Measurements from ENCODE around the gene POLE. TPM values are rescaled to one million over a fixed set of nuclear protein-coding genes. Genes with fewer than 3 reads are reported as not detected.

Gene POLE
- total RNA-seq, 2 donors from 2014 or later = 12.5 to 36.9 TPM

DNA sequence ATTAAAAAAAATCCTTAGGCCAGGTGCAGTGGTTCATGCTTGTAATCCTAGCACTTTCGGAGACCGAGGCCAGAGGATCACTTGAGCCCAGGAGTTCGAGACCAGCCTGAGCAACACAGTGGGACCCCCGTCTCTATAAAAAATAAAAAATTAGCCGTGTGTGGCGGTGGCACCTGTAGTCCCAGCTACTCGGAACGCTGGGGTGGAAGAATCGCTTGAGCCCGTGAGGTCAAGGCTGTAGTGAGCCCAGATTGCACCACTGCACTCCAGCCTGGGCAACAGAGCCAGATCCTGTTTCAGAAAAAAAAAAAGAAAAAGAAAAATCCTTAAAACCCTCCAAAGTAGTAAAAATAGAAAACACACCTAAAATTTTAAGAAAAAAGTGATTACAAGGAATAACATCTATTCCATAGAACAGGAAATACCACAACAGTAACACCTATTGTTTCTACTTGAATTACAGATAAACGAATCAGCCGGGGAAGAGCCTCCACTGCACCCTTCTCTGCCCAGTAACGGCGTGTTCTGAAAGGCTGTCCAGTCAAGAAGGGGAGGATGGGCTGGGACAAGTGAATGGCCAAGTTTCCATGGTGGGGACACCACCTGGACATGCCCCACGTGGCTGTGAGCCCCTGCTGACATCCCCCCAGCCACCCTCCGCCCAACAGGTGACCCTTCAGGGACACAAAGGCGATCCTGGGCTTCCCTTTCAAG is 17.8 kb downstream of the POLE start:
- Histone ChIP-seq H3K9me3 (no peaks in the 10 kb centered on the region), H3K4me1 (no peaks in the 10 kb centered on the region), H3K27ac (no peak overlapping the region), H3K36me3 (replicated peaks in 1 of 2; ENCODE audit: insufficient read depth in 1 of 2, low read depth in 2 of 2) (peaks cover 0 to 20% of the 10 kb centered on the region in 2 donors), H3K27me3 (no peaks in the 10 kb centered on the region), H3K4me3 (no peak overlapping the region)
- WGBS, 2 donors = 91 to 93% methylated on average over 17 of the region's 17 CpGs
- TF ChIP-seq, protein P1, sequence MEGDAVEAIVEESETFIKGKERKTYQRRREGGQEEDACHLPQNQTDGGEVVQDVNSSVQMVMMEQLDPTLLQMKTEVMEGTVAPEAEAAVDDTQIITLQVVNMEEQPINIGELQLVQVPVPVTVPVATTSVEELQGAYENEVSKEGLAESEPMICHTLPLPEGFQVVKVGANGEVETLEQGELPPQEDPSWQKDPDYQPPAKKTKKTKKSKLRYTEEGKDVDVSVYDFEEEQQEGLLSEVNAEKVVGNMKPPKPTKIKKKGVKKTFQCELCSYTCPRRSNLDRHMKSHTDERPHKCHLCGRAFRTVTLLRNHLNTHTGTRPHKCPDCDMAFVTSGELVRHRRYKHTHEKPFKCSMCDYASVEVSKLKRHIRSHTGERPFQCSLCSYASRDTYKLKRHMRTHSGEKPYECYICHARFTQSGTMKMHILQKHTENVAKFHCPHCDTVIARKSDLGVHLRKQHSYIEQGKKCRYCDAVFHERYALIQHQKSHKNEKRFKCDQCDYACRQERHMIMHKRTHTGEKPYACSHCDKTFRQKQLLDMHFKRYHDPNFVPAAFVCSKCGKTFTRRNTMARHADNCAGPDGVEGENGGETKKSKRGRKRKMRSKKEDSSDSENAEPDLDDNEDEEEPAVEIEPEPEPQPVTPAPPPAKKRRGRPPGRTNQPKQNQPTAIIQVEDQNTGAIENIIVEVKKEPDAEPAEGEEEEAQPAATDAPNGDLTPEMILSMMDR (IDR thresholded peaks at IDR 0.05) = no peak
- no peak for TF ChIP-seq POLR2A (IDR thresholded peaks at IDR 0.05)
- intact Hi-C loops (cut with DNase I) = no loop called here
- DNase-seq (no peak), ATAC-seq (no peak)

DNA sequence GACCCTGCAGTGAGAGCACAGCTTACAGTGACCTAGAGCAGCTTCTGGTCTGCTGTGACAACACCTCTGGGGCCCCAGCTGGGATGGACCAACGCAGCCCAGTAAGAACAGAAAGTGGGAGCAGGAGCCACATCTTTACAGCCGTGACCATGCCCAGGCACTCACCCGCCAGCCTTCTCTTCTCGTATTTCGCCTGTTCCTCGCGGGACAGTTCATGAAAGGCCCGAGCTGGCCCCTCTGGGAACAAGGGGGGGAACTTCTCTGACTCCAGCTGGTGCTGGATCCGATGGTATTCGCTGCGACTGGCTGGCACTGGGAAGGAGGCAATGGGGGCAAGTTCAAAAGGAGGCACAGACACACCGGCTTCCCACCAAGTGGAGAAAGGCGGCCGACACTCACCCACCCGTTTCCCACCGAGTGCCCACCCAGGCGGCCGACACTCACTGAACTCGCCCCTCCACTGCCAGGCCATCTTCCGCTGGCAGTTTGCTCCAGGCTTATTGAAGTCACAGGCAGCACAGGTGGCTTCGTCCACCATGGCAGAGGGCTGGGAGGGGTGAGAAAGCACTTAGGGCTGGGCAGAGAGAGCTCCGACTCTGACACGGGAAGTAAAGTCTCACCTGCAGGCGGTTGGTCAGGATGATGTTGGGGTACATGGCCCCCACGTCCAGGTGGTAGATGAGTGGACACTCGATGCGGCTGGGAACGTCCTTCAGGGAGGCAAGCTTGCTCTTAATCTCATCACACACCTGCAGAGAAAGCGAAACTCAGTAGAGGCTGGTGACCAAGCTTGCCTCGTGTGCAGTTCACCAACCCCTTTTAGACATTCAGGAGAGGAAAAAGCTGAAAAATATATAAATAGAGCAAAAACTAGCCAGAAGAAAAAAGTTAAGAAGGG is 18.7 kb downstream of the POLE start:
- ATAC-seq (no peak), DNase-seq (no peak)
- no peaks in the 10 kb centered on the region for H3K4me1 ChIP-seq
- H3K4me3 ChIP-seq = no peak overlapping the region
- no peaks in the 10 kb centered on the region for H3K27me3 ChIP-seq
- H3K36me3 ChIP-seq (replicated peaks in 1 of 2; ENCODE audit: insufficient read depth in 1 of 2, low read depth in 2 of 2) = peaks cover 0 to 24% of the 10 kb centered on the region in 2 donors
- TF ChIP-seq, protein P1 (IDR thresholded peaks at IDR 0.05) = no peak
- TF ChIP-seq POLR2A (IDR thresholded peaks at IDR 0.05) = no peak
- 95 to 98% methylated on average over 30 of the region's 30 CpGs for WGBS, 2 donors
- H3K27ac ChIP-seq = no peak overlapping the region
- intact Hi-C loops (cut with DNase I) = no loop called here
- no peaks in the 10 kb centered on the region for H3K9me3 ChIP-seq

DNA sequence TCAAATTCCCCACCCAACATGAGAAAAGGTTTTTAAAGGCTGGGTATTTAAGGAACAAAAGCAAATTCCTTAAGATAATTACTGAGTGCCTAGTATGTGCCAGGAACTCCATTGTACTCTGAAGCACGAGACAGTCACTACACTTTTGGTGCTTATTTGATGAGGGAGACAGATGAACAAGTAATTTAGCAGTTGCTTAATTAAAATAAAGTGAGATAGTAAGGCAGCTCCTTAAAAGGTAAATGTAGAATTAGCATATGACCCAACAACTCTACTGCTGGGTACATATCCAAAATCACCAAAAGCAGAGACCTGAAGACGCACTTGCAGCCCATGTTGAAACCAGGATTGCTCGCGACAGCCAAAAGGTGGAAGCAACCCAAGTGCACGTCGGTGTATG is 21.3 kb downstream of the POLE start:
- Histone ChIP-seq H3K9me3 (no peaks in the 10 kb centered on the region), H3K27ac (no peak overlapping the region), H3K4me1 (no peaks in the 10 kb centered on the region), H3K36me3 (replicated peaks in 1 of 2; ENCODE audit: insufficient read depth in 1 of 2, low read depth in 2 of 2) (peaks cover 0 to 24% of the 10 kb centered on the region in 2 donors), H3K4me3 (no peak overlapping the region), H3K27me3 (no peaks in the 10 kb centered on the region)
- ATAC-seq = no peak
- no peak for DNase-seq
- TF ChIP-seq, protein P1 (IDR thresholded peaks at IDR 0.05) = no peak
- TF ChIP-seq POLR2A (IDR thresholded peaks at IDR 0.05) = no peak
- intact Hi-C loops (cut with DNase I) = no loop called here
- 90 to 92% methylated on average over 6 of the region's 6 CpGs for WGBS, 2 donors

DNA sequence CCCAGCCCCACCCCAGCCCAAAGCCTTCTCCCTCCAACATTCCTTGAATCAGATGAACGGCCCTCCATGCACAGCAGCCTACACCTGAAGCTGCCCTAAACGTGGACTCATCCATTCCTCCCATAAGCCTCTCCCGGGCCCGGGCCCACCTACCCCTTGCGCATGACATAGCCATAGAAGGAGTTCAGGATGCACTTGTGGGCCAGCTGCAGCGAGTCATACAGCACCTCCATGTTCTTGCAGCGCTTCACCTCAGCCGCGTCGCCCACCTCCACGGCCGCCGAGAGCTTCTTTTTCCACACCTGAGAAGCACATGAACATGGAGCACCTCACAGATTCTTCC is 22.0 kb downstream of the POLE start:
- intact Hi-C loops (cut with DNase I) = no loop called here
- no peak overlapping the region for H3K4me3 ChIP-seq
- no peaks in the 10 kb centered on the region for H3K9me3 ChIP-seq
- no peaks in the 10 kb centered on the region for H3K27me3 ChIP-seq
- peaks cover 0 to 30% of the 10 kb centered on the region in 2 donors for H3K36me3 ChIP-seq (replicated peaks in 1 of 2; ENCODE audit: insufficient read depth in 1 of 2, low read depth in 2 of 2)
- H3K4me1 ChIP-seq = no peaks in the 10 kb centered on the region
- WGBS, 2 donors = 91 to 95% methylated on average over 13 of the region's 13 CpGs
- ATAC-seq (no peak), DNase-seq (no peak)
- TF ChIP-seq, protein P1 (IDR thresholded peaks at IDR 0.05) = no peak
- TF ChIP-seq POLR2A (IDR thresholded peaks at IDR 0.05) = no peak
- H3K27ac ChIP-seq = no peak overlapping the region

All from body of pancreas (tissue), 4 donors.